Posterior vena cava (tissue), 2 donors: ENCODE measurements around the gene VDAC1. TPM values are rescaled to one million over a fixed set of nuclear protein-coding genes. Genes with fewer than 3 reads are reported as not detected.
"Not testable (repeated sequence)": the region's sequence is repeated elsewhere in the genome, so short reads cannot be mapped to it uniquely, and the experiment has no call there.

ENCODE experiments used
- DNase-seq: peaks from one replicate; pipeline ENCODE4 v3.0.0-alpha.2; 2020; ENCODE audit warnings: low spot score
- intact Hi-C, 2 donors: fragments of 100-400 bp; cut with DNase I; formaldehyde crosslinking; loops; one replicate each; pipeline versions ENCODE4 v1.14.1 to v1.14.2; 2022 to 2023
- total RNA-seq, 2 donors: library from RNA; stranded (reverse); fragmentation: NEBNext Ultra II Directional; extraction: Animal tissue kit (Norgen Biotek cat#: 25700); gene quantifications; one replicate each; pipeline ENCODE4 v1.2.1, GENCODE V29; 2021
- donor health status: DM: yes; HTN: yes; CAD: no.
- donor health status: DM: yes; HTN: yes; CAD: no.

VDAC1 gene
- total RNA-seq, 2 donors from 2014 or later: 104 to 105 TPM

- DNase-seq: peak; percentile 85
- intact Hi-C loops: no loop called here
Measured at GRCh38 chr5:133952729-133953567, 51.8 kb downstream of the VDAC1 start.

GRCh38 chr5:133950821-133951612 is 53.8 kb downstream of the VDAC1 start:
- intact Hi-C loops: no loop called here
- DNase-seq: no peak

GRCh38 chr5:133948721-133949120 is 56.1 kb downstream of the VDAC1 start:
- no peak for DNase-seq
- intact Hi-C loops: no loop called here

GRCh38 chr5:133947431-133947841 is 57.3 kb downstream of the VDAC1 start:
- DNase-seq: no peak
- intact Hi-C loops: no loop called here

- intact Hi-C loops: no loop called here
Measured at GRCh38 chr5:133945568-133945967, 59.2 kb downstream of the VDAC1 start.

GRCh38 chr5:133944263-133945185 is 60.3 kb downstream of the VDAC1 start:
- peak; percentile 76 for DNase-seq
- intact Hi-C loops: no loop called here

More at GRCh38 chr5:133945568-133945967, 59.2 kb downstream of the VDAC1 start:
- DNase-seq: no peak

DNA sequence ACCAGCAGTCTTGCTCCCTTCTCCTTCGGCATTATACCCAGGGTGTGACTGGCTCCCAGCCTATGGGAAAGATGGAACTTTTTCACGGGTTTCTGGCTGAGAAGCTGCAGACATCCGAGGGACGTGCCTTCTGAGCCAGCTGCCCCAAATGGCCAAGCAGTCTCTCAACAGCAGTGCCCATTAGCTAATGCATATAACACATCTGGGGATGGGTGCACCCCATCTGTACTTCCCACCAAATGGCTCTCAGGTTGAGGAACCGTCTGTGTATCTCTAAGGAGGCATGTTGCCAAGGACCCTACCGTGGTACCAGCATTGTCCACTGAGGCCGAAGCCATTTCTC is 61.3 kb downstream of the VDAC1 start:
- intact Hi-C loops: no loop called here
- DNase-seq: peak; percentile 49

GRCh38 chr5:133942614-133943474 is 61.9 kb downstream of the VDAC1 start:
- intact Hi-C loops: no loop called here
- DNase-seq: peak; percentile 29

DNA sequence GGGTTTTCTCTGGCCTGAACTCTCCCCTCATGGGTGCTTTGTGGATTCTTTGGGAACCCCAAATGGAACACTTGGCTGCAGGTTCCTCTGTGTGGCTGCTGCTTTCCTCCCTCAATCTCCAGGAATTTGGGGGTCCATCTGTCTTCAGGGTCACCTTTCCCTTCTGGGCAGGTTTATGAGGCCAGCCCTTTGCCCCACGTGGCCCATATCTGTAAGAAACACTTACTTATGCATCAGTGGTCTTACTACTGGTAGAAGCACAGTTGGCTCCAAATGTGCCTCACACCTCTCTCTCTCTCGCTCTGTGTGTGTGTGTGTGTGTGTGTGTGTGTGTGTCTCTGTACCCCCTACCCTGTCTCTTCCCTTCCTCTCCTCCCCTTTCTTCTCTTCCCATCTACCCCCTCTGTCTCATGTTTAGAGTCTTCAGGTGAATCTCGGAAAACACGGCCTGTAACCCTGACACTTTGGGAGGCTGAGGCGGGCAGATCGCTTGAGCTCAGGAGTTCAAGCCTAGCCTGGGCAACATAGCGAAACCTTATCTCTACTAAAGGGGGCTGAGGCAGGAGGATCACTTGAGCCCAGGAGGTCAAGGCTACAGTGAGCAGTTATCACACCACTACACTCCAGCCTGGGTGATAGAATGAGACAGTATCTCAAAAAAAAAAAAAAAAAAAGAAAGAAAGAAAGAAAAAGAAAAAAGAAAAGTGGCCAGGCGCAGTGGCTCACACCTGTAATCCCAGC is 63.1 kb downstream of the VDAC1 start:
- intact Hi-C loops: no loop called here
- DNase-seq: peak; percentile 41

DNA sequence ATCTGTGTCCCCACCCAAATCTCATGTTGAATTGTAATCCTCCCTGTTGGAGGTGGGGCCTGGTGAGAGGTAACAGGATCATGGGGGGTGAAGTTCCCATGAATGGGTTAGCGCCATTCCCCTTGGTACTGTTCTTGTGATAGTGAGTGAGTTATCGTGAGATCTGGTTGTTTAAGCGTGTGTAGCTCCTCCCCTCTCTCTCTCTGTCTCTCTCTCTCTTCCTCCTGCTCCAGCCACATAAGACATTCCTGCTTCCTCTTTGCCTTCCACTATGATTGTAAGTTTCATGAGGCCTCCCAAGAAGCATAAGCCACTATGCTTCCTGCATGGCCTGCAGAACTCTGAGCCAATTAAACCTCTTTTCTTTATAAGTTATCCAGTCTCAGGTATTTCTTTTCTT is 65.1 kb downstream of the VDAC1 start:
- intact Hi-C loops: no loop called here
- no peak for DNase-seq

GRCh38 chr5:133938929-133939328 is 65.8 kb downstream of the VDAC1 start:
- no peak for DNase-seq
- intact Hi-C loops: no loop called here

GRCh38 chr5:133938039-133938821 is 66.5 kb downstream of the VDAC1 start:
- DNase-seq: no peak
- intact Hi-C loops: no loop called here

GRCh38 chr5:133937628-133938027 is 67.1 kb downstream of the VDAC1 start:
- peak; percentile 30 for DNase-seq
- intact Hi-C loops: not testable (repeated sequence)

DNA sequence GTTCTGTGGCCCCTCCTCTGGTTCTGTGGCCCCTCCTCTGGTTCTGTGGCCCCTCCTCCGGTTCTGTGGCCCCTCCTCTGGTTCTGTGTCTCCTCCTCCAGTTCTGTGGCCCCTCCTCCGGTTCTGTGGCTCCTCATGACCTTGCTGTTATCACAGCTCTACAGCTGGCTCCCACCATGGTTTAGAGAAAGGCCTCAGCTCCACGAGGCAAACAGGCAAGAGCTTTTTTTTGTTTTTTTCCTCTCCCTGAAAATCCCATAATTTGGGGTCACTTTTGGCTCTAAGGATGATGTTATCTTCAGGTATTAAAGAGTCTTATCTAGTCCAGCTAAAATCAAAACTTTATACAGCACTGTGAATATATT is 68.1 kb downstream of the VDAC1 start:
- DNase-seq: peak; percentile 23
- intact Hi-C loops: no loop called here

DNA sequence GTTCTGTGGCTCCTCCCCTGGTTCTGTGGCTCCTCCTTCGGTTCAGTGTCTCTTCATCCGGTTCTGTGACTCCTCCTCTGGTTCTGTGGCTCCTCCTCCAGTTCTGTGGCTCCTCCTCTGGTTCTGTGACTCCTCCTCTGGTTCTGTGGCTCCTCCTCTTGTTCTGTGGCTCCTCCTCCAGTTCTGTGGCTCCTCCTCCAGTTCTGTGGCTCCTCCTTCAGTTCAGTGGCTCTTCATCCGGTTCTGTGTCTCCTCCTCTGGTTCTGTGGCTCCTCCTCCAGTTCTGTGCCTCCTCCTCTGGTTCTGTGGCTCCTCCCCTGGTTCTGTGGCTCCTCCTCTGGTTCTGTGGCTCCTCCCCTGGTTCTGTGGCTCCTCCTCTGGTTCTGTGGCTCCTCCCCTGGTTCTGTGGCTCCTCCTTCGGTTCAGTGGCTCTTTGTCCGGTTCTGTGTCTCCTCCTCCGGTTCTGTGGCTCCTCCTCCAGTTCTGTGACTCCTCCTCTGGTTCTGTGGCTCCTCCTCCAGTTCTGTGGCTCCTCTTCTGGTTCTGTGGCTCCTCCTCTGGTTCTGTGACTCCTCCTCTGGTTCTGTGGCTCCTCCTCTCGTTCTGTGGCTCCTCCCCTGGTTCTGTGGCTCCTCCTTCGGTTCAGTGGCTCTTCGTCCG is 68.7 kb downstream of the VDAC1 start:
- peak; percentile 3 for DNase-seq
- intact Hi-C loops: not testable (repeated sequence)

GRCh38 chr5:133935667-133935940 is 69.2 kb downstream of the VDAC1 start:
- intact Hi-C loops: no loop called here

More at GRCh38 chr5:133935667-133935940, 69.2 kb downstream of the VDAC1 start:
- peak; percentile 38 for DNase-seq
